Choroid plexus epithelial cell (primary cell): Measurements from ENCODE around the gene TSPAN18.

Source experiments
- DNase-seq: peaks from one replicate; pipeline ENCODE4 v3.0.0-alpha.2; 2010; ENCODE audit warnings: low read depth
- H3K4me3 ChIP-seq: 2 replicates; pipeline ENCODE4 v1.5.1; 2011; ENCODE audit warnings: low read depth, mild to moderate bottlenecking, control low read depth, low read length, moderate library complexity
- TF ChIP-seq, protein P1 (sequence below): conservative IDR thresholded peaks from 2 replicates; pipeline ENCODE4 v1.5.1; 2011; ENCODE audit warnings: low read depth, mild to moderate bottlenecking, control low read depth, inconsistent platforms, low read length, moderate library complexity

TSPAN18 gene

DNA sequence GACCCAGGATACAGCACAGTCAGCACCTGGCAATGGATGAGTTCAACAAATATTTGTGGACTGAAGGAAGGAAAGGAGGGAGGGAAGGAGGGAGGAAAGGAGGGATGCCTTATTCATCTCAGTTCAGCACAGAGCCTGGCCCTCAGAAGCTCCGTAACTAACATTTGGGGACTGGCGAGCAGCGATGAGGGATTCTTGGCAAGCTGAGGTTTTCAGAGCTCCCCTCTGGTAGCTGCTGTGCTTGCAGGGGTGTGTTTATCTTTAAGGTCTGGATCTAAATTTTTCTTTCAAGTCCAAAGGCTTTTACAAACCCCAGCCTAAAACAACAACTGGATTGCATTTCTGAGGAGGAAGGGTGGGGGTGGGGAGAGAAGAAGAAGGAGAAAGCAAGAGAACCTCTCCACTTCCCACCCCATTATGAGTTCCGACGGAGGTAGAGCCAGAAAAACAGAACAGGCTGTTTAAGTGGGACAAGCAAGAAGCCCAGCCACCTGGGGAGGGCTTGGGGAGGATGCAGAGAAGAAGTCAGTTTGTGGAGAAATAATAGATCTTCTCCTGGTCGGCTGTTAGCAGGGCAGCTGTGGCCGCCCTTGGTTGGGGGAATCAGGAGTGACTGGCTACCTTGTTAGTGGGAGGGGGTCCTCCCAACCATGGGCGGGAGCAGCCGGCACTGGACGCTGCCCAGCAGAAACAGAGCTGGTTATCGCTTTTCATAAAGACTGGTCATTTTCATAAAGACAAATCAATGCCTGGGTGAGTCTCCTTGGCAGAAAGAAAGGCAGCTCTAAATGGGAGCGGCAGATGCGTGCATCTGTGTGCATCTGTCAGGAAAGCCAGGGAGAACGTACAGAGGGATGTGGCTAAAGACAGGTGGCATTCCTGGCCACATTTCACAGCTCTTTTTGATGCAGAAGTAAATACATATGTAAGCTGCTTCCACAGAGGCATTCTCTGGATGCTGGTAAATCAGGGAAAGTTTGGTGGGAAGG is 78.0 kb downstream of the TSPAN18 start:
- H3K4me3 ChIP-seq: no peak overlapping the region
- TF ChIP-seq, protein P1, sequence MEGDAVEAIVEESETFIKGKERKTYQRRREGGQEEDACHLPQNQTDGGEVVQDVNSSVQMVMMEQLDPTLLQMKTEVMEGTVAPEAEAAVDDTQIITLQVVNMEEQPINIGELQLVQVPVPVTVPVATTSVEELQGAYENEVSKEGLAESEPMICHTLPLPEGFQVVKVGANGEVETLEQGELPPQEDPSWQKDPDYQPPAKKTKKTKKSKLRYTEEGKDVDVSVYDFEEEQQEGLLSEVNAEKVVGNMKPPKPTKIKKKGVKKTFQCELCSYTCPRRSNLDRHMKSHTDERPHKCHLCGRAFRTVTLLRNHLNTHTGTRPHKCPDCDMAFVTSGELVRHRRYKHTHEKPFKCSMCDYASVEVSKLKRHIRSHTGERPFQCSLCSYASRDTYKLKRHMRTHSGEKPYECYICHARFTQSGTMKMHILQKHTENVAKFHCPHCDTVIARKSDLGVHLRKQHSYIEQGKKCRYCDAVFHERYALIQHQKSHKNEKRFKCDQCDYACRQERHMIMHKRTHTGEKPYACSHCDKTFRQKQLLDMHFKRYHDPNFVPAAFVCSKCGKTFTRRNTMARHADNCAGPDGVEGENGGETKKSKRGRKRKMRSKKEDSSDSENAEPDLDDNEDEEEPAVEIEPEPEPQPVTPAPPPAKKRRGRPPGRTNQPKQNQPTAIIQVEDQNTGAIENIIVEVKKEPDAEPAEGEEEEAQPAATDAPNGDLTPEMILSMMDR: no peak
- no peak for DNase-seq

DNA sequence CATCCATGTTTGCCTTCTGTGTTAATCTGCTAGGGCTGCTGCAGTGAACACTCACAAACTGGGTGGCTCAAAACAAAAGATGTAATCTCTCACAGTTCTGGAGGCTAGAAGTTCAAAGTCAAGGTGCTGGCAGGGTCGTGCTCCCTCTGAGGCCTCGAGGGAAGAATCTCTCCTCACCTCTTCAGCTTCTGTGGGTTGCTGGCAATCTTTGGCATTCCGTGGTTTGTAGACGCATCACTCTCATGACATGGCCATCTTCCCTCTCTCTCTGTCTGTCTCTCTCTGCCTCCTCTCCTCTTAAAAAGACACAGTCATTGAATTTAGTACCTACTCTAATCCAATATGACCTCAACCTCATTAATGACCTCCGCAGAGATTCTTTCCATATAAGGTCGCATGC is 78.8 kb downstream of the TSPAN18 start:
- TF ChIP-seq, protein P1: no peak
- H3K4me3 ChIP-seq: no peak overlapping the region
- peak; percentile 24 for DNase-seq

DNA sequence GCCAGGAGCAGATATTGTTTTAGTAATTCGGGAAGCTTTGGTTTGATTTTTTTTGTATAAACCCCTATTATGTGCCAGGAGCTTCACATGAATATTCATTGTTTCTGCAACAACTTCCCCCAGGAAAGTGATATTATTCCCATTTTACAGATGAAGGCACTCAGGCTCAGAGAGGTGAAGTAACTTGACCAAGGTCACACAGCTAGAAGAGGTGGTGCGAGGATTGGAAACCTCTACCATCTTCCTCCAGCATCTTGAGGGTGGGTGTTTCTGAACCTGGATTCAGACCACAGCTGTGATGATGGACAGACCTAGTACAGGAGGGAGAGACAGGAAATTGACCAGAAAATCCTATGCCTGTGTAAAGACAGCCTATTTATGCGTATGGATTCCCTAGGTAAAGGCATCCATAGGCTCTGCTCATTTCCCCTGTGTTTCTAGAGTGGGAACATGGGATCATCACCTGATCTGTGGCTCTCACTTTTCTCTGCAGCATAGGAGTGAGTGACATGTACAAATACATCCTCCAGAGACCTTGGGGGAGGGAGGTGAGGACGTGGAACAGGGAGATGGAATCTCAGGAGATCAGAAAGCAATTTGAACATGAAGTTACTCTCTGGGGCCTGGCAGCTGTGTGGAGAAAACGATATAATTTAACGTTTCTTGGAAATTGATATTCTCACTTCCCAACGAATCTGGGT is 81.4 kb downstream of the TSPAN18 start:
- no peak for DNase-seq
- H3K4me3 ChIP-seq: no peak overlapping the region
- TF ChIP-seq, protein P1: no peak

GRCh38 chr11:44809283-44809682 is 82.5 kb downstream of the TSPAN18 start:
- no peak overlapping the region for H3K4me3 ChIP-seq
- no peak for DNase-seq
- TF ChIP-seq, protein P1: no peak

GRCh38 chr11:44811841-44812448 is 85.2 kb downstream of the TSPAN18 start:
- H3K4me3 ChIP-seq: no peak overlapping the region
- no peak for DNase-seq
- TF ChIP-seq, protein P1: no peak

DNA sequence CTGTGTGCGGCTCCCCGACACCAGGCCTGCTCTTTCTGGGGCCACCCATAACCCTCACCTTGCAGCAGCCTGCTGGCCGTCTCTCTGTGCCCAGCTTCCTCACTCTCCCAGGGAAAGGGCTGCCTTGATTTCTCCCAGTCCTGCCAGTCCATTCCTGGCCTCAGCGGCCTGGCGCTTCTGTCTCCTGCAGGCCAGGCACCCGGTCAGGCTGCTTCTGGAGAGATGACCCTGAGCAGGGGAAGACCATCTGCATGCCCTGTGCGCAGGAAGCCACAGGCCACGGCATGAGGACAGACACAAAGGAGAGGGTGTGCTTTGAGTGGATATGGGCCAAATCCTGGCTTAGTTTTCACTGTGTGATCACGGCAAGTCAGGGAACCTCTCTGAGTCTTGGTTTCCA is 86.2 kb downstream of the TSPAN18 start:
- TF ChIP-seq, protein P1: no peak
- DNase-seq: no peak
- H3K4me3 ChIP-seq: no peak overlapping the region
